K562 (cell line): ENCODE results near the gene PACSIN2. TPM values are rescaled to one million over a fixed set of nuclear protein-coding genes. Genes with fewer than 3 reads are reported as not detected.

Experiments used
- ATAC-seq: fragments of 200-7000 bp; cut with Tn5 transposase; 3 replicates; pipeline ENCODE4 v1.9.1; 2020; ENCODE audit warnings: moderate library complexity
- BruUV-seq: library from RNA; stranded (reverse); fragments of 400-500 nt; replicated peaks from 2 replicates; lab custom pipeline; 2021; lab: Mats Ljungman, UMichigan
- CTCF ChIA-PET: fragments of 300-600 bp; formaldehyde crosslinking; extraction: SDS; loops from one replicate; lab custom pipeline; 2021; ENCODE audit warnings: low intra/inter-chr PET ratio; lab: Yijun Ruan, JAX
- POLR2A ChIA-PET: fragments of 300-600, 350-650 bp; sonication (Branson Sonifier 250); formaldehyde crosslinking; extraction: SDS; loops from one replicate; lab custom pipeline; 2021; ENCODE audit warnings: antibody characterized with exemption, inconsistent platforms; lab: Yijun Ruan, JAX
- DNase-seq, 4 experiments: peaks; one replicate each; pipeline versions ENCODE4 v3.0.0 to v3.0.0-alpha.2; 2011 to 2018; ENCODE audit warnings: low spot score in 3 of 4, mixed read lengths in 3 of 4; ENCODE audit errors: extremely low read depth in 1 of 4
- FAIRE-seq: peaks from 2 replicates; lab custom pipeline; 2011; peaks lifted over from hg19 to GRCh38; lab: Jason Lieb, UNC
- H2AFZ ChIP-seq: 2 replicates; pipeline ENCODE4 v1.6.0; 2011; ENCODE audit warnings: low read depth, low read length, control low read depth, inconsistent platforms
- H3K27ac ChIP-seq: fragments of 200-600 bp; 3 replicates; pipeline ENCODE4 v1.8.0; 2011; ENCODE audit warnings: low read depth, mild to moderate bottlenecking, control low read depth, inconsistent platforms, low read length, moderate library complexity, mixed read lengths; ENCODE audit errors: extremely low read depth
- H3K27me3 ChIP-seq, 2 experiments: fragments of 300-600 bp in 1 of 2; 2 replicates in 1 of 2; 3 replicates in 1 of 2; pipeline versions ENCODE4 v1.6.0 to v1.8.0; 2011; ENCODE audit warnings: inconsistent platforms in 2 of 2, low read length in 2 of 2, mild to moderate bottlenecking in 1 of 2, mixed read lengths in 1 of 2, moderate library complexity in 1 of 2; ENCODE audit not compliant: control insufficient read depth in 2 of 2, insufficient read depth in 2 of 2
- H3K36me3 ChIP-seq: fragments of 300-600 bp; 3 replicates; pipeline ENCODE4 v1.8.0; 2011; ENCODE audit warnings: mild to moderate bottlenecking, low read length, inconsistent platforms; ENCODE audit not compliant: control insufficient read depth, insufficient read depth
- H3K4me1 ChIP-seq, 2 experiments: fragments of 200-600 bp in 1 of 2; replicated peaks in 1 of 2; 2 replicates in 1 of 2; 3 replicates in 1 of 2; pipeline versions ENCODE4 v1.5.1 to v1.8.0; 2011; ENCODE audit warnings: inconsistent platforms in 2 of 2, low read length in 2 of 2, mild to moderate bottlenecking in 1 of 2, mixed read lengths in 1 of 2, moderate library complexity in 1 of 2; ENCODE audit not compliant: control insufficient read depth in 2 of 2, insufficient read depth in 2 of 2
- H3K4me2 ChIP-seq: 2 replicates; pipeline ENCODE4 v1.6.1; 2011; ENCODE audit warnings: low read length, control low read depth, inconsistent platforms, mixed read lengths; ENCODE audit not compliant: insufficient read depth
- H3K4me3 ChIP-seq: fragments of 200-600 bp; sonication (generic), shearing (Covaris generic); 2 replicates; pipeline ENCODE4 v1.5.1; 2016; ENCODE audit warnings: control low read depth, inconsistent platforms
- H3K79me2 ChIP-seq: fragments of 200-600 bp; 3 replicates; pipeline ENCODE4 v1.8.0; 2011; ENCODE audit warnings: low read length, inconsistent platforms; ENCODE audit not compliant: control insufficient read depth, insufficient read depth
- H3K9ac ChIP-seq, 2 experiments: 2 replicates each; pipeline versions ENCODE4 v1.6.0 to v1.6.1; 2011; ENCODE audit warnings: low read depth in 2 of 2, low read length in 2 of 2, control low read depth in 1 of 2, inconsistent platforms in 1 of 2, mild to moderate bottlenecking in 1 of 2, mixed read lengths in 1 of 2; ENCODE audit not compliant: insufficient read depth in 1 of 2
- H3K9me1 ChIP-seq: one replicate; pipeline ENCODE4 v1.6.0; 2011; ENCODE audit warnings: inconsistent platforms, mild to moderate bottlenecking, low read length, moderate library complexity; ENCODE audit not compliant: control insufficient read depth, insufficient read depth
- H3K9me3 ChIP-seq: replicated peaks from 2 replicates; pipeline ENCODE4 v1.5.1; 2011; ENCODE audit warnings: low read depth, low read length, inconsistent platforms; ENCODE audit not compliant: control insufficient read depth, insufficient read depth
- H4K20me1 ChIP-seq: replicated peaks from 2 replicates; pipeline ENCODE4 v1.6.1; 2011; ENCODE audit warnings: low read length, inconsistent platforms, mixed read lengths; ENCODE audit not compliant: control insufficient read depth, insufficient read depth
- CCAR2 ChIP-seq: fragments of 200-400 bp; formaldehyde crosslinking; IDR thresholded peaks from 2 replicates; pipeline ENCODE4 v1.6.1; 2017; ENCODE audit warnings: mild to moderate bottlenecking, low read depth, low read length
- CREB3L1 ChIP-seq: fragments of 450-650 bp; IDR thresholded peaks from 2 replicates; pipeline ENCODE4 v1.6.1; 2014; ENCODE audit warnings: low read depth, mild to moderate bottlenecking, moderate library complexity, borderline replicate concordance
- DACH1 ChIP-seq: fragments of 450-650 bp; IDR thresholded peaks from 2 replicates; pipeline ENCODE4 v1.6.1; 2018; ENCODE audit not compliant: partially characterized antibody
- ESRRA ChIP-seq: fragments of 450-650 bp; IDR thresholded peaks from 2 replicates; pipeline ENCODE4 v1.6.1; 2014; ENCODE audit warnings: low read depth, mild to moderate bottlenecking, moderate library complexity, borderline replicate concordance
- FOXM1 ChIP-seq, 2 experiments: fragments of 450-650 bp in 1 of 2; sonication (generic) in 1 of 2; formaldehyde crosslinking in 1 of 2; IDR thresholded peaks; 2 replicates each; pipeline versions ENCODE4 v1.6.1 to v1.9.0; 2017 to 2022; ENCODE audit warnings: low read depth in 2 of 2, mild to moderate bottlenecking in 2 of 2, missing genetic modification reagents in 1 of 2, moderate library complexity in 1 of 2
- KLF10 ChIP-seq: fragments of 250-450 bp; sonication (Bioruptor Pico); IDR thresholded peaks from 2 replicates; pipeline ENCODE4 v1.6.1; 2021; ENCODE audit warnings: matching md5 sums
- KLF13 ChIP-seq: fragments of 450-650 bp; IDR thresholded peaks from 2 replicates; pipeline ENCODE4 v1.6.1; 2016; ENCODE audit warnings: missing genetic modification characterization, low read depth, mild to moderate bottlenecking, missing compliant biosample characterization, moderate library complexity, borderline replicate concordance
- MEF2D ChIP-seq: conservative IDR thresholded peaks from 2 replicates; pipeline ENCODE4 v1.6.1; 2016; ENCODE audit warnings: low read depth, missing genetic modification characterization, missing compliant biosample characterization
- RBM39 ChIP-seq: fragments of 200-400 bp; formaldehyde crosslinking; optimal IDR thresholded peaks from 2 replicates; pipeline ENCODE3; 2018; ENCODE audit warnings: low read depth, low read length
- SPI1 ChIP-seq: IDR thresholded peaks from 2 replicates; pipeline ENCODE4 v1.6.1; 2011; ENCODE audit warnings: low read depth, low read length, control low read depth, borderline replicate concordance
- SRF ChIP-seq, 2 experiments: fragments of 250-450, 450-650 bp in 1 of 2; sonication (Bioruptor Pico) in 1 of 2; sonication (generic) in 1 of 2; formaldehyde crosslinking; IDR thresholded peaks; 2 replicates each; pipeline versions ENCODE4 v1.5.0 to v1.5.1; 2020 to 2022; ENCODE audit warnings: mild to moderate bottlenecking in 1 of 2, missing genetic modification reagents in 1 of 2
- TCF7L2 ChIP-seq: fragments of 150-350 bp; IDR thresholded peaks from 2 replicates; pipeline ENCODE4 v1.6.1; 2016; ENCODE audit warnings: low read depth, mild to moderate bottlenecking, low read length, moderate library complexity
- THRA ChIP-seq: fragments of 450-650 bp; IDR thresholded peaks from 2 replicates; pipeline ENCODE4 v1.6.1; 2017; ENCODE audit warnings: mild to moderate bottlenecking, moderate library complexity
- ZNF121 ChIP-seq: sonication (generic); formaldehyde crosslinking; conservative IDR thresholded peaks from 2 replicates; pipeline ENCODE4 v1.8.0; 2022; ENCODE audit warnings: missing genetic modification reagents
- ZNF384 ChIP-seq: IDR thresholded peaks from 2 replicates; pipeline ENCODE4 v1.6.1; 2012; ENCODE audit warnings: low read depth, low read length, improper control_type of control experiment
- WGBS: fragments of 100-300 bp; shearing (Covaris generic); methylation state at CpG from one replicate; pipeline ENCODE4 v1.1.6; 2016; ENCODE audit warnings: low coverage, mixed read lengths; ENCODE audit not compliant: insufficient coverage; ENCODE audit errors: missing lambda C conversion rate; 5-methylcytosine and 5-hydroxymethylcytosine counted together
- in situ Hi-C: fragments of 300-500 bp; cut with MboI; formaldehyde crosslinking; loops from 4 replicates; pipeline ENCODE4 v1.15.0; 2018; ENCODE audit warnings: inconsistent platforms, mixed read lengths
- intact Hi-C: fragments of 100-400 bp; cut with micrococcal nuclease; formaldehyde crosslinking; loops from 2 replicates; pipeline ENCODE4 v1.14.2; 2022
- polyA plus RNA-seq, 8 experiments: library from polyadenylated mRNA; depleted of rRNA in 4 of 8; stranded (reverse) in 5 of 8; unstranded in 3 of 8; fragments of >200 nt; fragmentation: Nextera tagmentation in 2 of 8; fragmentation: Illumina TruSeq in 1 of 8; extraction: Ambion mirVana in 2 of 8; extraction: Trizol in 1 of 8; gene quantifications; 2 replicates each; pipeline versions ENCODE4 v1.2.1 to v1.2.3, GENCODE V29; 2011 to 2014; ENCODE audit warnings: inconsistent platforms in 1 of 8, missing spikeins in 1 of 8
- total RNA-seq, 7 experiments: library from RNA; depleted of rRNA in 6 of 7; stranded (reverse); fragments of >200 nt in 6 of 7; fragmentation: Illumina TruSeq in 2 of 7; extraction: Trizol in 2 of 7; gene quantifications; 2 replicates each; pipeline versions ENCODE4 v1.2.1 to v1.2.3, GENCODE V29; 2011 to 2021; ENCODE audit warnings: low replicate concordance in 1 of 7

PACSIN2 gene
- total and polyA plus RNA-seq, 9 of the 15 experiments (the other 6 are each of a cell fraction or from before 2014, with no cell fraction given), result 0.45 to 45.1 (median 23.9) TPM

- TF ChIP-seq DACH1, result no peak
- TF ChIP-seq KLF10 (CRISPR knock-in tag), result no peak
- no peak for TF ChIP-seq ESRRA
- TF ChIP-seq MEF2D (tag), result no peak
- no peak for TF ChIP-seq SPI1
- no peak for TF ChIP-seq CREB3L1
- TF ChIP-seq TCF7L2, result no peak
- TF ChIP-seq, all 486 proteins: peak for 0
These were observed 167.8 kb downstream of the PACSIN2 start (continued) for GRCh38 chr22:42847110-42847509.

GRCh38 chr22:42844756-42845155 is 170.2 kb downstream of the PACSIN2 start:
- ChIA-PET POLR2A (interaction anchor here (0.6 kb wide), 1 partner anchor 201 kb away, joined by 4 read pairs; no protein-coding TSS in a partner anchor), CTCF (no interaction called here)
- WGBS, result 44% methylated on average over 4 of the region's 4 CpGs
- Histone ChIP-seq H2AFZ (no peak overlapping the region), H3K4me1 (no peaks in the 10 kb centered on the region), H3K9ac (no peak overlapping the region), H3K4me3 (no peak overlapping the region), H3K9me3 (no peaks in the 10 kb centered on the region), H3K27me3 (no peaks in the 10 kb centered on the region), H3K27ac (no peak overlapping the region), H3K36me3 (no peaks in the 10 kb centered on the region), H3K4me2 (no peak overlapping the region), H4K20me1 (no peaks in the 10 kb centered on the region), H3K79me2 (no peaks in the 10 kb centered on the region), H3K9me1 (no peaks in the 10 kb centered on the region)
- no TSS peak for BruUV-seq
- intact Hi-C loops, result no loop called here
- TF ChIP-seq THRA (no peak), RBM39 (no peak), ZNF384 (no peak), SRF (CRISPR knock-in tag; IDR thresholded peaks at IDR 0.05) (no peak), CCAR2 (no peak), KLF13 (tag) (no peak), FOXM1 (IDR thresholded peaks at IDR 0.05; ENCODE audit: low read depth) (no peak), FOXM1 (CRISPR knock-in tag; IDR thresholded peaks at IDR 0.05; ENCODE audit: low read depth) (no peak), ZNF121 (CRISPR knock-in tag) (no peak)
- in situ Hi-C loops, result no loop called here
- DNase-seq, result no peak
- no peak for ATAC-seq
- FAIRE-seq, result no peak
